NCI-H2081 treated with DMSO at 0.1 percent for 48 hours (cell line): ENCODE data around the gene FSTL4.

Experiments
- DNase-seq: peaks from one replicate; lab custom pipeline; 2025; lab: John Stamatoyannopoulos, UW

The FSTL4 gene

GRCh38 chr5:133478199-133478985 is 133.9 kb downstream of the FSTL4 start:
- DNase-seq = no peak

GRCh38 chr5:133475986-133476385 is 136.4 kb downstream of the FSTL4 start:
- no peak for DNase-seq

GRCh38 chr5:133474851-133475590 is 137.3 kb downstream of the FSTL4 start:
- no peak for DNase-seq

DNA sequence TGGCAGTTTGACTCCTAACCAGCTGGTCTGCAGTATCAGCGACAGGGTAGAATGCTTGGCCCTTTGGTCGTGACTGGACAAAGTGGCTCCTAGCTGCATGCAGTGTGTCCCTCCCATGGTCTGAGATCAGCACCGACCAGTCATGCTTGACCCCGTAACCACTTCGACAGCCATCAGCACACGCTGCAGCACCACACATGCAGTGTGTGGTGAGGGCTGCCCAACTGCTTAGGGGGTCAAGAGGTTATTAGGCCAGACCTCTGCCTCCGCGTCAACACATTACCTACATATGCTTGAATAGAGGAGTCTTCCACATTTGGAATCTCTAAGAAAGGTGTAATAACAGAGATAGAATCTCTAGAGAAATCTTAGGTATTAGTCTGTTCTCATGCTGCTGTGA is 139.1 kb downstream of the FSTL4 start:
- no peak for DNase-seq

DNA sequence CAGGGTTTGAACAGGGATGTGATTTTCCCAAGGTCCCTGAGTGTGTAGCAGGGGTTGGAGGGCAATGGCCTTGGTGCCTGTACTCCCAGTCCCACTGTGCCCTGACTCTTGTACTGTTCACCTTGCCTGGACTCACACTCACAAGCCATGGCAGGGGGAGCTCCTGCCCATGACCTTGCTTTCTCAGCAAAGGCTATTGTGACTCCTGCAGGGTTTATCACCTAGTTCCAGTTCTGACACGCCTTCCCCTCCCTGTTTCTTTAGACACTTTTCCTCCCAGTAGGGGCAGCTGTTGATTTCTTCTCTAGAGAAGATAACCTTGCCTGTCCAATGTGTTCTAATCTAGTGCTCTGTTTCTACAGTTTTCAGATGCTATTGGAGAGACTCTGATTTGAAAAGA is 139.5 kb downstream of the FSTL4 start:
- no peak for DNase-seq

GRCh38 chr5:133471699-133472098 is 140.6 kb downstream of the FSTL4 start:
- no peak for DNase-seq

DNA sequence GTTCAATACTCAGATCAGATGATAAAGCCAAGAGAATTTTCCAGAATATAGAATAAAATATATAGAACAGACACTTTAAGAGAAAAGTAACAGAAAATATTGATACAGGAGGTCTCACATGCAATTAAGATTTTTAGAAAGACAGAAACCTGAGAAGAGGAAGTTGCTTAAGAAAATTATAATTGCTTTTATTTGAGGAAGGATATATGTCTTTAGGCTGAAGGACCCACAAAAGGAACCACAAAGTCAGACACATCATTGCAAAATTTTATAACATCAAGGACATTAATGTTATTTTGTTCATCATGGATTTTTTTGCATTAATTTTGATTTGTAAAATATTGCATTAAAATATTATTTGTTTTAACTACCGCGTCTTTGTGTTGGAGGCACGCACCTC is 141.5 kb downstream of the FSTL4 start:
- no peak for DNase-seq

DNA sequence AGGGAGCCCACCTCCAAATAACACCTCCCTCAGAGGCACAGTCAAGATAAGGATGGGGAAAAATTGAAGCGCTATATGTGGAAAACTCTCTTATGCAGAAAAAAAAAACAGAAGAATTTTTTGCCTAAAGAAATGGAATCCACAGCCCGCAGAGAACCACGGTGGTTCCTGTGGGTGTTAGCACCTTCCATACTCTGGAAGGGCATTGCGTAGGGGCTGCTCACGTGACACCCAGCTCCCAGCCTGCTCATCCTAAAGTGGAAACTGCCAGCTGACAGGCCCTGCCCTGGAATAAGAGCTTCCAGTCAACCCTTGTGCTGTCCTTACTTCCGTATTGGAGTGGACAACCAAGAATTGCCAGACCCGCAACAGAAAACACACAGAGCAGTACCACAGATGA is 142.5 kb downstream of the FSTL4 start:
- DNase-seq = no peak

- DNase-seq = no peak
Measured at GRCh38 chr5:133469252-133469651, 143.1 kb downstream of the FSTL4 start.

DNA sequence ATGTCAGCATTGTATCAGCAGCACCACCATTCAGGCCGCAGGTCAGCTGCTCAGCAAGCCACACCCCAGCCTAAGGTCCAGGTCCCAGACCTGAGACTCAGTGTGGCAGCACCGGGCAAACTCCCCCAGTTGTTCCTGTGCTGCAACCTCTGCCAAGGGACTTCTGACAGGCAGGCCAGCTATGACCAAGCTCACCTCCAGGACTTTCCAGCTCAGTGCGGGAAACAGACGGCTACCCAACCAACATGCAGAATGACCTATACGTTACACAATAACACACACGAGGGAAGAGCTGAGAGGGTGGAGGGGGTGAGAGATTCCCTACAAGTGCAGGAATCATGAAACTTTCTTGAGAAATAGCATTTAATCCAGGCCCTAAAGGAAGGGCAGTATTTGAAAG is 143.7 kb downstream of the FSTL4 start:
- DNase-seq = no peak

GRCh38 chr5:133467826-133468463 is 144.4 kb downstream of the FSTL4 start:
- DNase-seq = peak; percentile 40

GRCh38 chr5:133467335-133467779 is 145.0 kb downstream of the FSTL4 start:
- no peak for DNase-seq

DNA sequence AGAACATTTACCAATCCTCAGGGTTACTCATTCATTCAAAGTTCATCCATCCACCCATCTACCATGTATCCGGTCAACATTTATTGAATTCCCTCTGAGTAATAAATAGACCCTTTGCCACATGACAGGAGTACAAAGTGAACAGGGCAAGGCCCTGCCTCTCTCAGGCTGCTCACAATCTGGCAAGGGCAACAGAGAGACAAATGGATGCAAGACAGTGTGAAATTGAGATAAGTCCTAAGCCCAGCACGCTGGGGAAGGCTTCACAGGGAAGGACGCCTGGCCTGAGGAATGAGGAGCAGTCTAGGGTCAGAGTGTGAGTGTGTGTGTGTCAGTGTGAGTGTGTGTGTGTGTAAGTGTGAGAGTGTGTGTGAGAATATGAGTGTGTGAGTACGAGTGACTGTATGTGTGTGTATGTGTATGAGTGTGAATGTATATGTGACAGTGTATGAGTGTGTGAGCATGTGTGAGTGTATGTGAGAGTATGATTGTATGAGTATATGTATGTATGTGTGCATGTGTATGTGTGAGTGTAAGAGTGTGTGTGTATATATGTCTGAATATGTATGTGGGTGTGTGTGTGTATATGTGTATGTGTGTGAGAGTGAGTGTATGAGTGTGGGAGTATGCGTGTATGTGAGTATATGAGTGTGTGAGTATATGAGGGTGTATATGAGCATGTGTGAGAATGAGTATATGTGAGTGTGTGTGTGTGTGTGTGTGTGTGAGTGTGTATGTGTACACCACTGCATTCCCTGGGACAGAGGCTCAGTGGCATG is 145.6 kb downstream of the FSTL4 start:
- DNase-seq = no peak

DNA sequence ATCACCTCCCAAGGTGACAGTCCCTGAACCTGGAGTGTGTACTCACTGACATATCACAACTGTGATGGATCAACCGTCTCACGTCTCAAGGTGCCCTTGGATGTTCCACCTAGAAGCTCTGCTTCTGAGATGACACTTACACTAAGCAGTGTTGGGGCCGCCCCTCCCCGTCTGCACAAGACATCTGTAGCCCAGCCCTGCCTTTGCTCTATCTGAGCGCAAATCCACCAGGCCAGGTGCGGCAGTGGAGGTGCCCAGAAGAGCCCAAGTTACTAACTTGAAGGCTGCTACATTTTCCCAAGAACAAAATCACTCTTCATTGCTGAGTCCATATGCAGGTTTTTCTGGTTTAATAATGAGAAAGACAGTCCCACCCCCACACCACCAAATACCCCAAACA is 148.3 kb downstream of the FSTL4 start:
- DNase-seq = no peak

- DNase-seq = no peak
Measured at GRCh38 chr5:133461796-133462516, 150.4 kb downstream of the FSTL4 start.

DNA sequence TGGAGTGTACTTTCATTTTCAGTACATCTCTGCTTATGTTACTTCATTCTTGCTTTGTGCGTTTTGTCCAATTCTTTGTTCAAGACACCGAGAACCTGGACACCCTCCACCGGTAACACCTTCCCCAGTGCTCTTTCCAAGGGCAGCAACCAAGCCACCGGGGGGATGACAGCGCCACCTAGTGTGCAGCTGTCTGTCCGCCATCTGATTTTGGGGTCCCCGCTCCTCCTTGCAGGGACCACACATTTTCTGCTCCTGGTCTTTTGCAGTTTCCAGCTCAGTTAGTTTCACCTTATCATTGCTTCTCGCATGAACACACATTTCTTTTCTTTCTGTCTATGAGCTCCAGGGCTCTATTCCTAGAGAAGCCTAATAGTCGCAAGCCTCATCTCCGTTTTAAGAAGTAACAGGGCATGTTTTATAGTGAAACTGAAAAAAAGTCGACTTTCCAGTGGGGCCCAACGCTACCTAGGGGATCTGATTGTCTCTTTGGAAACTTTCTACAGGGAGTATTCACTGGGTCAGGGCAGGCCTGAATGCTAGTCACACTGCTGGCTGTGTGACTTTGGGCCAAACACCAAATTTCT is 152.1 kb downstream of the FSTL4 start:
- DNase-seq = no peak

DNA sequence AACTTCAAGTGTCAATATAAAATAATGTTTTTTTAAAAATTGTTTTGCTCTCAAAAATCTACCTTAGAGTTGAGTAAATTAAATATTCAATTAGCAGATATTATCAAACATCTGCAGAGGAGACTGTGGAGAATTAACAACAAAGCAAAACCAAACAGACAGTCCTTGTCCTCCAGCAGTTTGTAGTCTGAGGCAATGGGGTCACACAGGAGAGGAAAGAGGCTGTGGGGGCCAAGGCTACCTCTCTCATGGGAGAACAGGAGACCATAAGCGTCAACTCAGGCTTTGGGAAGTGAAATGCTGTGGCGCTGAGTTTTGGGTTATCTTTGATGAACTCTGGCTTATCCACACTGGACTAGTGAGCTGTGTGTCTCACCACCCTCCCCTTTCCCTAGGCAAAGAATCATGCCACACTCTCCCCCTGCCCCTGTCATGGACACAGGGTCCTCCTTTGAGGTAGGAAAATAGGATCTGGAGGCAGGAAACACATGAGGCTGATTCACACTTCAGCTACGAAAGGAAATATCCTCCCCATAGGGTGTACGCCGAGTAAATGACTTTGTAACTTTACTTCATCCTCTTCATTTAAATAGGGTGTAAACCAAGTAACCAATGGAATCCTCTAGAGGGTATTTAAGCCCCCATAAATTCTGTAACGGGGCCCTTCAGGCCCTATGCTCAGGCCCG is 152.7 kb downstream of the FSTL4 start:
- DNase-seq = no peak

DNA sequence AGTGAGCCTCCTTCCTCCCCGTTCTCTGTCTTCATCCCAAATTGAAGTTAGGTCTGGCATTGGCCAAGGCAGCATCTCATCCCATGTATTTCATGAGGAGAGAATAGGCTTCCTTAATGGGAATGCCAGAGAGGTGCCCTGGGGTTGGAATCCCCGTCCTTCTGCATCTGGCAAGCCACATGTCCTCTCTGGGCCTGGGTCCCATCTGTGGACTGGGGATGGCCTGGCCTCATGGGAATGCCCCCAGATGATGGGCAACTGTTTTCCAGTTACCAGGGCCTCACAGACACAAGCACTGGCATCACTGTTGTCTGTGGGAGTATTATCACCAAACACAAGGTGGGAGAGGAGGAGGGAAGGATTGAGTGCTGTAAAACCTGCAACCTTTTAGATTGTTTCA is 153.9 kb downstream of the FSTL4 start:
- no peak for DNase-seq

- DNase-seq = no peak
Measured at GRCh38 chr5:133457439-133458355, 154.6 kb downstream of the FSTL4 start.
